HCT116 (cell line): ENCODE measurements around the gene VMP1. TPM values are rescaled to one million over a fixed set of nuclear protein-coding genes. Genes with fewer than 3 reads are reported as not detected.
"Not testable (repeated sequence)": the region's sequence is repeated elsewhere in the genome, so short reads cannot be mapped to it uniquely, and the experiment has no call there.

Experiments
- ATAC-seq: fragments of 200-7000 bp; cut with Tn5 transposase; 2 replicates; pipeline ENCODE4 v1.9.1; 2020; ENCODE audit warnings: mild to moderate bottlenecking, moderate library complexity
- BruUV-seq: library from RNA; stranded (reverse); fragments of 400-500 nt; replicated peaks from 2 replicates; lab custom pipeline; 2021; lab: Mats Ljungman, UMichigan
- CTCF ChIA-PET: fragments of 300-600 bp; sonication (Branson Sonifier 250); formaldehyde crosslinking; loops from one replicate; lab custom pipeline; 2021; ENCODE audit warnings: antibody characterized with exemption; lab: Charles Lee
- POLR2A ChIA-PET: fragments of 300-600, 350-600 bp; sonication (Branson Sonifier 250); formaldehyde crosslinking; loops from one replicate; lab custom pipeline; 2021; ENCODE audit warnings: antibody characterized with exemption; lab: Charles Lee
- RAD21 ChIA-PET, 2 experiments: fragments of 300-600 bp; sonication (Branson Sonifier 250); formaldehyde crosslinking; loops; one replicate each; lab custom pipeline; 2023; ENCODE audit warnings: low total read pairs in 2 of 2; ENCODE audit not compliant: uncharacterized antibody in 2 of 2, unreplicated experiment in 2 of 2, low non-redundant PET in 1 of 2; lab: Charles Lee
- DNase-seq: peaks from one replicate; pipeline ENCODE4 v3.0.0-alpha.2; 2010; ENCODE audit warnings: low read depth, low spot score
- H2AFZ ChIP-seq: fragments of 200-600 bp; shearing (Covaris generic), sonication (generic); 2 replicates; pipeline ENCODE4 v1.6.1; 2017; ENCODE audit warnings: low read depth, mixed run types, mixed read lengths, antibody characterized with exemption, low read length; ENCODE audit not compliant: poor library complexity, severe bottlenecking
- H3K27ac ChIP-seq: 2 replicates; pipeline ENCODE4 v1.5.1; 2012; ENCODE audit warnings: low read depth, low read length
- H3K27me3 ChIP-seq: fragments of 200-600 bp; sonication (generic); 2 replicates; pipeline ENCODE4 v1.6.1; 2016; ENCODE audit warnings: mixed run types, low read length, mixed read lengths; ENCODE audit not compliant: insufficient read depth
- H3K36me3 ChIP-seq, 2 experiments: fragments of 200-500 bp in 1 of 2; fragments of 200-600 bp in 1 of 2; sonication (Bioruptor generic) in 1 of 2; sonication (generic) in 1 of 2; 2 replicates each; pipeline versions ENCODE4 v1.5.1 to v1.6.1; 2014 to 2016; ENCODE audit warnings: low read length in 2 of 2, inconsistent platforms in 1 of 2, mixed read lengths in 1 of 2, mixed run types in 1 of 2; ENCODE audit not compliant: insufficient read depth in 2 of 2, control insufficient read depth in 1 of 2
- H3K4me1 ChIP-seq, 2 experiments: fragments of 200-600 bp in 1 of 2; sonication (generic) in 1 of 2; 2 replicates each; pipeline versions ENCODE4 v1.5.1 to v1.6.1; 2012 to 2017; ENCODE audit warnings: low read length in 2 of 2, inconsistent platforms in 1 of 2, mild to moderate bottlenecking in 1 of 2, mixed read lengths in 1 of 2, mixed run types in 1 of 2, moderate library complexity in 1 of 2; ENCODE audit not compliant: insufficient read depth in 2 of 2, control insufficient read depth in 1 of 2
- H3K4me2 ChIP-seq: fragments of 200-600 bp; sonication (generic); 2 replicates; pipeline ENCODE4 v1.6.1; 2017; ENCODE audit warnings: mixed run types, low read length, mixed read lengths
- H3K4me3 ChIP-seq, 2 experiments: fragments of 200-600 bp in 1 of 2; sonication (generic) in 1 of 2; replicated peaks in 1 of 2; 2 replicates each; pipeline ENCODE4 v1.5.1; 2011 to 2016; ENCODE audit warnings: low read length in 2 of 2, control low read depth in 1 of 2, low read depth in 1 of 2, mild to moderate bottlenecking in 1 of 2, mixed read lengths in 1 of 2, mixed run types in 1 of 2
- H3K79me2 ChIP-seq: fragments of 200-600 bp; sonication (generic); 2 replicates; pipeline ENCODE4 v1.6.1; 2017; ENCODE audit warnings: mild to moderate bottlenecking, mixed run types, low read length, moderate library complexity, mixed read lengths; ENCODE audit not compliant: insufficient read depth
- H3K9ac ChIP-seq: fragments of 200-600 bp; sonication (generic); 2 replicates; pipeline ENCODE4 v1.6.1; 2016; ENCODE audit warnings: low read length, mixed read lengths
- H3K9me2 ChIP-seq: fragments of 200-600 bp; sonication (generic), shearing (Covaris generic); 2 replicates; pipeline ENCODE4 v1.6.1; 2017; ENCODE audit warnings: mixed run types, mild to moderate bottlenecking, moderate library complexity; ENCODE audit not compliant: insufficient read depth
- H3K9me3 ChIP-seq, 2 experiments: fragments of 200-500 bp in 1 of 2; fragments of 200-600 bp in 1 of 2; sonication (Bioruptor generic) in 1 of 2; sonication (generic) in 1 of 2; 2 replicates each; pipeline ENCODE4 v1.6.1; 2014 to 2017; ENCODE audit warnings: low read length in 2 of 2, mixed read lengths in 2 of 2, inconsistent platforms in 1 of 2, low read depth in 1 of 2, mild to moderate bottlenecking in 1 of 2, mixed run types in 1 of 2, moderate library complexity in 1 of 2; ENCODE audit not compliant: control insufficient read depth in 1 of 2, insufficient read depth in 1 of 2
- H4K20me1 ChIP-seq: fragments of 200-600 bp; sonication (generic), shearing (Covaris generic); 2 replicates; pipeline ENCODE4 v1.6.1; 2017; ENCODE audit warnings: mixed run types, mild to moderate bottlenecking, moderate library complexity; ENCODE audit not compliant: insufficient read depth
- ATF3 ChIP-seq: IDR thresholded peaks from 2 replicates; pipeline ENCODE4 v1.6.1; 2012
- CTCF ChIP-seq, 3 experiments: fragments of 200-600 bp in 1 of 3; sonication (generic) in 1 of 3; IDR thresholded peaks in 2 of 3; conservative IDR thresholded peaks in 1 of 3; 2 replicates each; pipeline ENCODE4 v1.5.1; 2012 to 2017; ENCODE audit warnings: low read depth in 2 of 3, low read length in 2 of 3, antibody characterized with exemption in 1 of 3, borderline replicate concordance in 1 of 3, control low read depth in 1 of 3, mild to moderate bottlenecking in 1 of 3, mixed read lengths in 1 of 3, mixed run types in 1 of 3, moderate library complexity in 1 of 3; ENCODE audit not compliant: insufficient read depth in 1 of 3
- EGR1 ChIP-seq: IDR thresholded peaks from 2 replicates; pipeline ENCODE4 v1.6.1; 2012; ENCODE audit warnings: low read depth
- EZH2phosphoT487 ChIP-seq: fragments of 200-600 bp; IDR thresholded peaks from 2 replicates; pipeline ENCODE4 v1.6.1; 2018; ENCODE audit warnings: antibody characterized with exemption, borderline replicate concordance
- POLR2A ChIP-seq: IDR thresholded peaks from 2 replicates; pipeline ENCODE4 v1.7.0; 2011; ENCODE audit warnings: borderline replicate concordance; ENCODE audit not compliant: insufficient read depth, insufficient read length; ENCODE audit errors: extremely low read depth
- REST ChIP-seq: IDR thresholded peaks from 2 replicates; pipeline ENCODE4 v1.6.1; 2012; ENCODE audit warnings: low read depth
- SIN3A ChIP-seq: IDR thresholded peaks from 2 replicates; pipeline ENCODE4 v1.6.1; 2012; ENCODE audit warnings: low read depth
- SRF ChIP-seq: IDR thresholded peaks from 2 replicates; pipeline ENCODE4 v1.6.1; 2012; ENCODE audit warnings: low read depth
- YY1 ChIP-seq: IDR thresholded peaks from 2 replicates; pipeline ENCODE4 v1.6.1; 2011; ENCODE audit warnings: low read length, low read depth, moderate library complexity, mild to moderate bottlenecking; ENCODE audit not compliant: insufficient replicate concordance; ENCODE audit errors: extremely low read depth
- ZNF274 ChIP-seq: fragments of 200-500 bp; sonication (Bioruptor generic); IDR thresholded peaks from 2 replicates; pipeline ENCODE4 v1.6.1; 2014; ENCODE audit warnings: mild to moderate bottlenecking, low read depth, low read length, inconsistent platforms
- intact Hi-C: fragments of 100-400 bp; cut with micrococcal nuclease; formaldehyde crosslinking; loops from 2 replicates; pipeline ENCODE4 v1.10.0; 2022
- total RNA-seq: library from RNA; stranded (reverse); gene quantifications from one replicate; pipeline ENCODE4 v1.2.1, GENCODE V29; 2021; ENCODE audit not compliant: unreplicated experiment

Gene VMP1
- total RNA-seq, 1 experiment from 2014 or later = 366 TPM

- TF ChIP-seq REST = no peak
- TF ChIP-seq POLR2A = no peak
- peak; percentile 38; the same call in 1 of the 2 replicates for TF ChIP-seq EGR1
- TF ChIP-seq SRF = peak; percentile 86
- TF ChIP-seq SIN3A = peak; percentile 89
- no peak for TF ChIP-seq ZNF274
- peak; percentile 80 for TF ChIP-seq YY1
- peak; percentile 72 for TF ChIP-seq ATF3
- TF ChIP-seq EZH2phosphoT487 = no peak
- TF ChIP-seq CTCF (IDR thresholded peaks at IDR 0.05 in 2 of 3, conservative IDR thresholded peaks at IDR 0.05 in 1 of 3; ENCODE audit: borderline replicate concordance in 1 of 3, insufficient read depth in 1 of 3, low read depth in 2 of 3, low read length in 2 of 3) = no peak
Observed at GRCh38 chr17:59786536-59787319, 79.3 kb downstream of the VMP1 start (continued).

GRCh38 chr17:59789849-59790248, 82.4 kb downstream of the VMP1 start:
- H3K9me2 ChIP-seq, H3K9me3 ChIP-seq, H2AFZ ChIP-seq, intact Hi-C loops, RAD21 ChIA-PET, H3K27me3 ChIP-seq, ATAC-seq, H3K4me3 ChIP-seq, H3K9ac ChIP-seq, BruUV-seq, H4K20me1 ChIP-seq, H3K36me3 ChIP-seq, DNase-seq: not testable (repeated sequence)
- Histone ChIP-seq H3K27ac (peak overlapping the region; percentile 96), H3K4me1 (peaks cover 74 to 77% of the 10 kb centered on the region in 2 experiments), H3K4me2 (0 out of 2 replicates have a peak overlapping the region, but pooled peaks have one; percentile 0), H3K79me2 (peaks cover 25% of the 10 kb centered on the region)
- CTCF ChIA-PET = interaction anchor here (0.7 kb wide), 1 partner anchor 37 kb away, joined by 3 read pairs; no protein-coding TSS in a partner anchor
- POLR2A ChIA-PET = interaction anchor here (6.0 kb wide), 1 partner anchor 40 kb away, joined by 60 read pairs; no protein-coding TSS in a partner anchor

- BruUV-seq, H2AFZ ChIP-seq, H3K27ac ChIP-seq, RAD21 ChIA-PET, H3K9ac ChIP-seq, H3K27me3 ChIP-seq, H3K36me3 ChIP-seq, ATAC-seq, DNase-seq, H3K4me3 ChIP-seq, intact Hi-C loops, CTCF ChIA-PET, H3K9me3 ChIP-seq, H4K20me1 ChIP-seq, H3K9me2 ChIP-seq: not testable (repeated sequence)
- H3K4me1 ChIP-seq = peaks cover 68 to 75% of the 10 kb centered on the region in 2 experiments
- 0 out of 2 replicates have a peak overlapping the region, but pooled peaks have one; percentile 0 for H3K4me2 ChIP-seq
- POLR2A ChIA-PET = interaction anchor here (1.3 to 1.5 kb wide), 2 partner anchors 40 to 47 kb away, joined by 4 to 6 read pairs; no protein-coding TSS in a partner anchor
- peaks cover 19% of the 10 kb centered on the region for H3K79me2 ChIP-seq
Observed at GRCh38 chr17:59790418-59790817, 83.0 kb downstream of the VMP1 start.
